Trophoblast cell (in vitro differentiated cells and primary cell): Measurements from ENCODE around the gene PRKD3.
A peak's percentile ranks its signal among the peaks of the same experiment; 100 is the strongest.

Experiments used
- DNase-seq, 2 donors: peaks; one replicate each; pipeline ENCODE4 v3.0.0-alpha.2; 2016
- H2AFZ ChIP-seq: 2 replicates; pipeline ENCODE4 v1.6.1; 2013; ENCODE audit warnings: low read length, moderate library complexity, mild to moderate bottlenecking; ENCODE audit not compliant: insufficient read depth, poor library complexity
- H2AK5ac ChIP-seq: 2 replicates; pipeline ENCODE4 v1.6.1; 2013; ENCODE audit warnings: mild to moderate bottlenecking, low read length
- H2BK120ac ChIP-seq: 2 replicates; pipeline ENCODE4 v1.6.1; 2013; ENCODE audit warnings: low read length, mild to moderate bottlenecking, moderate library complexity; ENCODE audit not compliant: insufficient read depth, poor library complexity
- H2BK12ac ChIP-seq: 2 replicates; pipeline ENCODE4 v1.6.1; 2013; ENCODE audit warnings: mild to moderate bottlenecking, low read length, moderate library complexity
- H2BK5ac ChIP-seq: 2 replicates; pipeline ENCODE4 v1.6.1; 2013; ENCODE audit warnings: low read length, low read depth, moderate library complexity, mild to moderate bottlenecking; ENCODE audit not compliant: poor library complexity
- H3K14ac ChIP-seq: 2 replicates; pipeline ENCODE4 v1.6.1; 2013; ENCODE audit warnings: mild to moderate bottlenecking, low read length
- H3K18ac ChIP-seq: 2 replicates; pipeline ENCODE4 v1.6.1; 2013; ENCODE audit warnings: mild to moderate bottlenecking, low read length
- H3K23ac ChIP-seq: 2 replicates; pipeline ENCODE4 v1.6.1; 2013; ENCODE audit warnings: low read length
- H3K27ac ChIP-seq: 2 replicates; pipeline ENCODE4 v1.5.1; 2013; ENCODE audit warnings: low read depth, mild to moderate bottlenecking, inconsistent platforms, low read length, moderate library complexity
- H3K27me3 ChIP-seq: 2 replicates; pipeline ENCODE4 v1.6.1; 2013; ENCODE audit warnings: inconsistent platforms, mild to moderate bottlenecking, low read length, moderate library complexity; ENCODE audit not compliant: insufficient read depth
- H3K36me3 ChIP-seq, 2 experiments: 1 replicate in 1 of 2; 2 replicates in 1 of 2; pipeline ENCODE4 v1.6.1; 2013; ENCODE audit warnings: low read length in 2 of 2, mild to moderate bottlenecking in 2 of 2, moderate library complexity in 1 of 2; ENCODE audit not compliant: insufficient read depth in 2 of 2, control insufficient read depth in 1 of 2
- H3K4ac ChIP-seq: 2 replicates; pipeline ENCODE4 v1.6.1; 2013; ENCODE audit warnings: low read depth, mild to moderate bottlenecking, low read length, moderate library complexity
- H3K4me1 ChIP-seq, 2 experiments: 1 replicate in 1 of 2; 2 replicates in 1 of 2; pipeline ENCODE4 v1.6.1; 2013; ENCODE audit warnings: low read length in 2 of 2, mild to moderate bottlenecking in 2 of 2, moderate library complexity in 1 of 2; ENCODE audit not compliant: insufficient read depth in 2 of 2, control insufficient read depth in 1 of 2
- H3K4me2 ChIP-seq: 2 replicates; pipeline ENCODE4 v1.6.1; 2013; ENCODE audit warnings: inconsistent platforms, mild to moderate bottlenecking, low read length, moderate library complexity
- H3K4me3 ChIP-seq: 2 replicates; pipeline ENCODE4 v1.5.1; 2013; ENCODE audit warnings: mild to moderate bottlenecking, low read depth, low read length, inconsistent platforms
- H3K79me1 ChIP-seq: one replicate; pipeline ENCODE4 v1.6.1; 2013; ENCODE audit warnings: low read length
- H3K79me2 ChIP-seq: 2 replicates; pipeline ENCODE4 v1.6.1; 2013; ENCODE audit warnings: low read length, mild to moderate bottlenecking; ENCODE audit not compliant: control insufficient read depth, insufficient read depth, poor library complexity
- H3K9ac ChIP-seq: 2 replicates; pipeline ENCODE4 v1.6.1; 2013; ENCODE audit warnings: mild to moderate bottlenecking, low read length
- H3K9me3 ChIP-seq: 2 replicates; pipeline ENCODE4 v1.6.1; 2013; ENCODE audit warnings: low read depth, mild to moderate bottlenecking, control low read depth, inconsistent platforms, low read length; ENCODE audit not compliant: insufficient read depth
- H4K12ac ChIP-seq: 2 replicates; pipeline ENCODE4 v1.6.1; 2013; ENCODE audit warnings: low read depth, mild to moderate bottlenecking, low read length, moderate library complexity
- H4K8ac ChIP-seq: 2 replicates; pipeline ENCODE4 v1.6.1; 2013; ENCODE audit warnings: low read depth, mild to moderate bottlenecking, low read length, moderate library complexity
- H4K91ac ChIP-seq: one replicate; pipeline ENCODE4 v1.6.1; 2013; ENCODE audit warnings: low read depth, mild to moderate bottlenecking, low read length, moderate library complexity
- WGBS: extraction: QIAGEN DNeasy Blood & Tissue Kit; methylation state at CpG from one replicate; pipeline ENCODE4 v1.1.7; 2013; ENCODE audit warnings: missing lambda C conversion rate; ENCODE audit not compliant: insufficient read length, insufficient coverage; ENCODE audit errors: extremely low coverage; 5-methylcytosine and 5-hydroxymethylcytosine counted together

PRKD3 gene

DNA sequence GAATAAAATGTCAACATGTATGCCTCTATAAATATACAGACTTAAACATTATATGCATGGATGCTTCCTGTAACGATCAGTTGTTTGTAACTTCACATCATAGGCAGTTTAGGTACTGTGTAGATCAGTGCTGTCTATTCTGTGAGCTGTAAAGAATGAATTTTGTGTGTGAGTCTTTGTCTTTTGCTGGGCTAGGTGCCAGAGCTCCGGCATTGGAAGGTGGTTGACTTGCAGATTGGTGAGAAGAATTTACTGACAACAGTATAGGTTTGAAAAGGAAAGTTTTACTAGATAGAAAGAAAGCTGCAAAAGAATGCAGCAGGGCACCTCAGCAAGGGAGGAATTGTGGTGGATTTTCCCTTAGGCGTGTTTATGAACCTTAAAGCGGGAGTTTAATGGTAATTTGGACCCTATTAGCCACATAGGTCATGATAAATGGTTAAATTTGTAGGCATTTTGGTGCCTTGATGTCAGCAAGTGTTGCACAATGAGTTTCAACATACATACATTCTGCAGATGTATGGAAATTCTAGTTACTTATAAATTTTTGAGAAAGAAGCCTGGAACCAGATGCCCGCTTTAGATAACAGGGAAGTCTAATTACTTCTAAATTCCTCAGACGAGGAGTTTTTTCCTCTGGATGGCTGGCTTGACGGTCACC is 13.1 kb upstream of the PRKD3 start:
- H2AFZ ChIP-seq = no peak overlapping the region
- H3K23ac ChIP-seq = no peak overlapping the region
- no peaks in the 10 kb centered on the region for H3K79me2 ChIP-seq
- no CpG with 5 or more reads among the region's 7 CpGs for WGBS
- peaks cover 0 to 4% of the 10 kb centered on the region in 2 experiments for H3K4me1 ChIP-seq
- H3K9ac ChIP-seq = no peak overlapping the region
- H3K36me3 ChIP-seq = no peaks in the 10 kb centered on the region
- H4K91ac ChIP-seq = no peak overlapping the region
- peak overlapping the region; percentile 32 for H3K27ac ChIP-seq
- no peaks in the 10 kb centered on the region for H3K9me3 ChIP-seq
- no peak overlapping the region for H3K4me2 ChIP-seq
- H2BK5ac ChIP-seq = no peak overlapping the region
- no peaks in the 10 kb centered on the region for H3K79me1 ChIP-seq
- no peak overlapping the region for H4K8ac ChIP-seq
- H3K14ac ChIP-seq = no peak overlapping the region
- H3K4ac ChIP-seq = no peak overlapping the region
- H2BK12ac ChIP-seq = no peak overlapping the region
- peak; percentile 81 to 98 for DNase-seq
- H3K27me3 ChIP-seq = no peaks in the 10 kb centered on the region
- no peak overlapping the region for H4K12ac ChIP-seq
- H3K18ac ChIP-seq = no peak overlapping the region
- H2AK5ac ChIP-seq = no peak overlapping the region
- no peak overlapping the region for H2BK120ac ChIP-seq
- no peak overlapping the region for H3K4me3 ChIP-seq

DNA sequence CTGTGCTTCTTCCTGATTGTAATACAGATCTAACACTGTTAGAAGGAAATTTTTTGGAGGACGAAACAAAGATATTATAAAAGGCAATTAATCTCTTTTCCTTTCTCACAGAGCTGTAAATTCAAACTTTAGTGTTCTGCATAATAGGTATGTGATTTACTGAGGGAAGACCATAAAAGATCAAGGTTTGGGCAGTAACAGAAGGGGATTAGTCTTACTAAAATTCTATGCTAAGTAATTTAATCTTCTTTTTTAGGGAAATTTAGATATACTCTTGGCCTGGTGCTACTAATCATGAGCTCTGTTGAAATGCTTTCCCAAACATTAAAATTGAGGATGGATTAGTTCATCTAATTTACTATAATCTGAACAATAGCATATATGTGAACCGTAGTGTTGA is 11.0 kb upstream of the PRKD3 start:
- no peak overlapping the region for H2BK5ac ChIP-seq
- no peak overlapping the region for H3K4ac ChIP-seq
- no peak overlapping the region for H4K8ac ChIP-seq
- no peaks in the 10 kb centered on the region for H3K27me3 ChIP-seq
- no peak overlapping the region for H2AFZ ChIP-seq
- no peak overlapping the region for H3K4me3 ChIP-seq
- DNase-seq = no peak
- WGBS = no CpG with 5 or more reads among the region's 2 CpGs
- no peak overlapping the region for H3K23ac ChIP-seq
- H3K36me3 ChIP-seq = no peaks in the 10 kb centered on the region
- no peak overlapping the region for H4K91ac ChIP-seq
- no peaks in the 10 kb centered on the region for H3K79me1 ChIP-seq
- no peak overlapping the region for H3K14ac ChIP-seq
- H3K4me1 ChIP-seq = peaks cover 0 to 1% of the 10 kb centered on the region in 2 experiments
- H3K27ac ChIP-seq = no peak overlapping the region
- no peak overlapping the region for H2AK5ac ChIP-seq
- H3K9ac ChIP-seq = no peak overlapping the region
- H3K18ac ChIP-seq = no peak overlapping the region
- no peak overlapping the region for H3K4me2 ChIP-seq
- no peaks in the 10 kb centered on the region for H3K79me2 ChIP-seq
- H4K12ac ChIP-seq = no peak overlapping the region
- H2BK120ac ChIP-seq = no peak overlapping the region
- no peak overlapping the region for H2BK12ac ChIP-seq
- H3K9me3 ChIP-seq = no peaks in the 10 kb centered on the region

DNA sequence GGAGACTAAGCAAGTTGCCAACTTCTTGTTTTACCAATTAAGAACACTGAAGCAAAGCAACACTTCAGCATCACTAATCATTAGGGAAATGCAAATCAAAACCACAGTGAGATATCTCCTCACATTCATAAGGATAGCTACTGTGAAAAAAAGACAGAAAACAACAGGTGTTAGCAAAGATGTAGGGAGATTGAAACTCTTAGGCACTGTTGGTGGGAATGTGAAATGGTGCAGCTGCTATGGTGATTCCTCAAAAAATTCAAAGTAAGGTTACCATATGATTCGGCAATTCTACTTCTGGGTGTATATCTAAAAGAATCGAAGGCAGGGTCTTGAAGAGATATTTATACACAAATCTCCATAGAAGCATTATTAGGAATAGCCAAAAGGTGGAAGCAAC is 8.6 kb upstream of the PRKD3 start:
- DNase-seq = no peak
- no peak overlapping the region for H4K8ac ChIP-seq
- WGBS = no CpG with 5 or more reads among the region's 2 CpGs

DNA sequence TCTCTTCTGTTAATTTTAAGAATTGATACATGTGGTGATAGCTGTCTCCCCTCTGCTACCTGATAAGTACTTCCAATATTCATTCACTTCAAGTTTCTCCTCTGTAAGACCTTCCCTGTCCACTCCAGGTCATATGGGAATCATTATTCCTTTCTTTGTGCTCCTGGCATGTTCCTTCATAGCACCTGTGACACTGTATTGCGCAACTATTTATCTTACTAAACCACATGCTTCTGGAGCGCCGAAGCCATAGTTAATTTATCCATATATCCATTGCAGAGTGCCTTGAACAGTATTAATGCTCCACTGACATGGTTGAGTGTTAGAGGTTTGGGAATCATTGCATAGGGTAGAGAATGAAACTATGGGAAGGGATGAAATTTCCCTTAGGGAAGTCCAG is 7.9 kb upstream of the PRKD3 start:
- H2AFZ ChIP-seq = no peak overlapping the region
- no peaks in the 10 kb centered on the region for H3K27me3 ChIP-seq
- no peak overlapping the region for H3K23ac ChIP-seq
- H3K14ac ChIP-seq = no peak overlapping the region
- DNase-seq = no peak
- H4K12ac ChIP-seq = no peak overlapping the region
- H2AK5ac ChIP-seq = no peak overlapping the region
- H2BK5ac ChIP-seq = no peak overlapping the region
- H3K18ac ChIP-seq = no peak overlapping the region
- H3K9me3 ChIP-seq = no peaks in the 10 kb centered on the region
- H3K79me1 ChIP-seq = no peaks in the 10 kb centered on the region
- no peak overlapping the region for H4K8ac ChIP-seq
- H2BK12ac ChIP-seq = no peak overlapping the region
- no peak overlapping the region for H3K4ac ChIP-seq
- no peak overlapping the region for H4K91ac ChIP-seq
- no peak overlapping the region for H3K4me3 ChIP-seq
- H3K4me2 ChIP-seq = no peak overlapping the region
- no peaks in the 10 kb centered on the region for H3K36me3 ChIP-seq
- no peak overlapping the region for H2BK120ac ChIP-seq
- H3K79me2 ChIP-seq = no peaks in the 10 kb centered on the region
- WGBS = no CpG with 5 or more reads among the region's 3 CpGs
- H3K9ac ChIP-seq = no peak overlapping the region
- H3K27ac ChIP-seq = no peak overlapping the region
- no peaks in the 10 kb centered on the region for H3K4me1 ChIP-seq

More for the DNA sequence above, 8.6 kb upstream of the PRKD3 start:
- Histone ChIP-seq H2BK120ac (no peak overlapping the region), H4K12ac (no peak overlapping the region), H3K23ac (no peak overlapping the region), H3K4me3 (no peak overlapping the region), H4K91ac (no peak overlapping the region), H3K4ac (no peak overlapping the region), H3K27ac (no peak overlapping the region), H3K79me2 (no peaks in the 10 kb centered on the region), H3K27me3 (no peaks in the 10 kb centered on the region), H2AK5ac (no peak overlapping the region), H2AFZ (no peak overlapping the region), H3K4me2 (no peak overlapping the region), H2BK12ac (no peak overlapping the region), H3K4me1 (peaks cover 0 to 1% of the 10 kb centered on the region in 2 experiments), H3K9ac (no peak overlapping the region), H3K9me3 (no peaks in the 10 kb centered on the region), H3K14ac (no peak overlapping the region), H2BK5ac (no peak overlapping the region), H3K18ac (no peak overlapping the region), H3K79me1 (no peaks in the 10 kb centered on the region), H3K36me3 (no peaks in the 10 kb centered on the region)
